SK-N-MC (cell line): Measurements from ENCODE around the gene BCL3.

Experiments used
- EZH2 ChIP-seq: fragments of 200-600 bp; sonication (generic); IDR thresholded peaks from one replicate; pipeline ENCODE4 v1.6.1; 2017; ENCODE audit warnings: antibody characterized with exemption
- POLR2AphosphoS5 ChIP-seq: IDR thresholded peaks from 2 replicates; pipeline ENCODE4 v1.6.1; 2012; ENCODE audit warnings: mild to moderate bottlenecking, low read depth, low read length, borderline replicate concordance

DNA sequence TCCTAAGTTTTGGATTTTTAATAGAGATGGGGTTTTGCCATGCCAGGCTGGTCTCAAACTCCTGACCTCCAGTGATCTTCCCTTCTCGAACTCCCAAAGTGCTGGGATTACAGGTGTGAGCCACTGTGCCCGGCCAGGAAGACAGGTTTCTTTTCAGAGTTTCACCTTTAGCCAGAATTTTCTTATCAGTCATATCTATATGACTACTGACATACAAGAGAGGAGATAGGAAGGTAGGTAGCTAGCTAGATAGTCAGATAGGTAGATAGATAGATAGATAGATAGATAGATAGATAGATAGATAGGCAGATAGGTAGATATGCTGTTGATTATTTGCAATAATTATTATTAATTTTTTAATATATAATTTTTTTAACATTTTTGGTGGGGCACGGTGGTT is 36.8 kb downstream of the BCL3 start:
- TF ChIP-seq POLR2AphosphoS5 (no peak), EZH2 (no peak)
